ENCODE results near the gene ESCO1. TPM values are rescaled to one million over a fixed set of nuclear protein-coding genes. Genes with fewer than 3 reads are reported as not detected.
"Not testable (repeated sequence)": the region's sequence is repeated elsewhere in the genome, so short reads cannot be mapped to it uniquely, and the experiment has no call there.

Gene ESCO1, protein sequence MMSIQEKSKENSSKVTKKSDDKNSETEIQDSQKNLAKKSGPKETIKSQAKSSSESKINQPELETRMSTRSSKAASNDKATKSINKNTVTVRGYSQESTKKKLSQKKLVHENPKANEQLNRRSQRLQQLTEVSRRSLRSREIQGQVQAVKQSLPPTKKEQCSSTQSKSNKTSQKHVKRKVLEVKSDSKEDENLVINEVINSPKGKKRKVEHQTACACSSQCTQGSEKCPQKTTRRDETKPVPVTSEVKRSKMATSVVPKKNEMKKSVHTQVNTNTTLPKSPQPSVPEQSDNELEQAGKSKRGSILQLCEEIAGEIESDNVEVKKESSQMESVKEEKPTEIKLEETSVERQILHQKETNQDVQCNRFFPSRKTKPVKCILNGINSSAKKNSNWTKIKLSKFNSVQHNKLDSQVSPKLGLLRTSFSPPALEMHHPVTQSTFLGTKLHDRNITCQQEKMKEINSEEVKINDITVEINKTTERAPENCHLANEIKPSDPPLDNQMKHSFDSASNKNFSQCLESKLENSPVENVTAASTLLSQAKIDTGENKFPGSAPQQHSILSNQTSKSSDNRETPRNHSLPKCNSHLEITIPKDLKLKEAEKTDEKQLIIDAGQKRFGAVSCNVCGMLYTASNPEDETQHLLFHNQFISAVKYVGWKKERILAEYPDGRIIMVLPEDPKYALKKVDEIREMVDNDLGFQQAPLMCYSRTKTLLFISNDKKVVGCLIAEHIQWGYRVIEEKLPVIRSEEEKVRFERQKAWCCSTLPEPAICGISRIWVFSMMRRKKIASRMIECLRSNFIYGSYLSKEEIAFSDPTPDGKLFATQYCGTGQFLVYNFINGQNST
- total RNA-seq: 10 to 100 TPM; 21.7 to 26.5 TPM

DNA sequence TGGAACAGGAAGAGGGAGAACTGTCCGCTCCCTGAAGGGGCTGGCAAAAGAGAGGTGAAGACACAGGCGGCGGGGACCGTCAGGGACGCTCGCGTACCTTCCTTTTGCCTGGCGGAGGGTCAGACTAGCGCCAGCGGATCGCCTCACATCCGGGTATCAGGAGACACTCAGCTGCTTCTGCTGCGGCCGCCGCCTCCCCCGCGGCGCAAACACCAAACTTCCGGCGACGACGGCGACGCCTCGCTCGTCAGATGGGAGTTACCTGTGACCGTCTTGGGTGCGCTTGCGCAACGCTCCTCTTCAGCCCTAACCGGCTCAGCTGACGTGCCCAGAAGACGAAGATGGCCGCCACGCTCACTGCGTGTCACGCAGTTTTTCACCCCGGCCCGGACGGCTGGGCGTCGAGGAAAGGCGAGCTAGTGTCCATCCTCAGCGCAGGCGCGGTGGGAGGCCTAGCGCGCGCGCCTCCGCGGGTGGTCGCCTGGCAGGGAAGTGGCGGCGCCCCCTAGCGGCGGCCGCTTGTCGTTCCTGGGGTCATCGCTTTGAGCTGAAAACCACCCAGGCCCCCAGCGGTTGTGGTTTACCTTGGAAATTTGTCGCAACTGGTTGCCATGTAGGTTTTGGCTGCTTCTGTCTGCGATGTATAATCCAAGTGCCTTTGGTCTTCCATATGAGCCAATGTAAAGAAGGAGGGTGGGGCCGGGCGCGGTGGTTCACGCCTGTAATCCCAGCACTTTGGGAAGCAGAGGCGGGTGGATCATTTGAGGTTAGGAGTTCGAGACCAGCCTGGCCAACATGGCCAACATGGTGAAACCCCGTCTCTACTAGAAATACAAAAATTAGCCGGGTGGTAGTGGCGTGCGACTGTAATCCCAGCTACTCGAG is at the start of gene ESCO1:
ESCO1 (minus strand) TSS at position 179 of the 885 bp plus-strand sequence. CDS start 25,861 bp downstream, outside the sequence.
- peak within 1 kb of the TSS; percentile 94 for H3K27ac Mint-ChIP-seq
- DNase-seq (peak; percentile 97), ATAC-seq (peak; percentile 91)
- CTCF ChIA-PET: interaction anchor here (0.6 to 2.8 kb wide), 27 partner anchors 10 to 731 kb away, joined by 3 to 93 read pairs (median 4); partner anchors contain the start of genes ABHD3, MIB1 and SNRPD1
- peaks cover 41% of the 10 kb centered on the region for H3K4me1 Mint-ChIP-seq
- intact Hi-C loops (cut with DNase I, micrococcal nuclease): loop anchor here (1.0 to 10.0 kb wide), 8 partner anchors 12 to 1984 kb away; partner anchors contain the start of genes SNRPD1 (in 2 of the 2), ABHD3 (in 1 of the 2), MIB1 (in 1 of the 2) and NPC1 (in 1 of the 2)
- POLR2A ChIA-PET: interaction anchor here (0.6 to 2.6 kb wide), 6 partner anchors 12 to 140 kb away, joined by 3 to 41 read pairs (median 5); partner anchors contain the start of genes ABHD3, MIB1 and SNRPD1
- peak within 1 kb of the TSS; percentile 97 for H3K4me3 Mint-ChIP-seq
- no peaks in the 10 kb centered on the region for H3K9me3 Mint-ChIP-seq (ENCODE audit: low read depth)
- peaks cover 5% of the 10 kb centered on the region for H3K36me3 Mint-ChIP-seq (ENCODE audit: low read depth)
- H3K27me3 Mint-ChIP-seq: no peaks in the 10 kb centered on the region

DNA sequence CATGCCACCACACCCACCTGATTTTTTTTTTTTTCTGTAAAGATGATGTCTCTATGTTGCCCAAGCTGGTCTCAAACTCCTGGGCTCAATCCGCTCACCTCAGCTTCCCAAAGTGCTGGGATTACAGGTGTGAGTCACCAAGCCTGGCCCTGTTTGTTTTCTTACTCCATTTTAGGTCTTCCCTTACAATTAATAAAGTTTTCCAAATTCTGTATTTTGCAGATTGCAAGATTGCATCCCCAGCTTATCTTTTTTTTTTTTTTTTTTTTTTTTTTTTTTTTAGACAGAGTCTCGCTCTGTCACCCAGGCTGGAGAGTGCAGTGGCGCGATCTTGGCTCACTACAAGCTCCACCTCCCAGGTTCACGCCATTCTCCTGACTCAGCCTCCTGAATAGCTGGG is 39.9 kb upstream of the ESCO1 start:
- H3K36me3 Mint-ChIP-seq (ENCODE audit: low read depth); H3K27me3 Mint-ChIP-seq; H3K27ac Mint-ChIP-seq; H3K4me3 Mint-ChIP-seq; ATAC-seq; DNase-seq; H3K9me3 Mint-ChIP-seq (ENCODE audit: low read depth); H3K4me1 Mint-ChIP-seq: not testable (repeated sequence)
- intact Hi-C loops (cut with DNase I, micrococcal nuclease): loop anchor here in 1 of 2 experiments (10.0 kb wide), 1 partner anchor 184 kb away; no protein-coding TSS in a partner anchor
- POLR2A ChIA-PET: interaction anchor here (0.6 kb wide), 1 partner anchor 20 kb away, joined by 3 read pairs; no protein-coding TSS in a partner anchor
- CTCF ChIA-PET: interaction anchor here (0.8 to 1.2 kb wide), 2 partner anchors 19 to 39 kb away, joined by 3 read pairs; no protein-coding TSS in a partner anchor

DNA sequence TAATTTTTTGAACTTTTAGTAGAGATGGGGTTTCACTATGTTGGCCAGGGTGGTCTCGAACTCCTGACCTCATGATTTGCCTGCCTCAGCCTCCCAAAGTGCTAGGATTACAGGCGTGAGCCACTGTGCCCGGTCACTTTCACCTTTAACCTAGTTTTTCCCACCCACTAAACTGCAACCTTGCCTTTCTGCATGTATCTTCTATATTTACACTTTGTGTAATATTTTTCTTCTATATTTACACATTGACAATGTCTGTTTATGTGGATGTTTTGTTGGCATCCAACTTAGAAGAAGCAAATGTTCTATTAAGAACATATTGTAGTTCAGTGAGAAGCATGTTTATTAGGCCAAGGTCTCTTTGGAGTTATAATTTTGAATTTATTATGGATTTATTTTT is 38.3 kb upstream of the ESCO1 start:
- no peaks in the 10 kb centered on the region for H3K27me3 Mint-ChIP-seq
- H3K4me1 Mint-ChIP-seq: peaks cover 8% of the 10 kb centered on the region
- peaks cover 10% of the 10 kb centered on the region for H3K36me3 Mint-ChIP-seq (ENCODE audit: low read depth)
- H3K4me3 Mint-ChIP-seq: no peak overlapping the region
- ChIA-PET POLR2A (no interaction called here), CTCF (no interaction called here)
- DNase-seq (no peak), ATAC-seq (no peak)
- no peak overlapping the region for H3K27ac Mint-ChIP-seq
- H3K9me3 Mint-ChIP-seq (ENCODE audit: low read depth): no peaks in the 10 kb centered on the region
- intact Hi-C loops (cut with DNase I, micrococcal nuclease): loop anchor here in 1 of 2 experiments (10.0 kb wide), 1 partner anchor 444 kb away; no protein-coding TSS in a partner anchor

DNA sequence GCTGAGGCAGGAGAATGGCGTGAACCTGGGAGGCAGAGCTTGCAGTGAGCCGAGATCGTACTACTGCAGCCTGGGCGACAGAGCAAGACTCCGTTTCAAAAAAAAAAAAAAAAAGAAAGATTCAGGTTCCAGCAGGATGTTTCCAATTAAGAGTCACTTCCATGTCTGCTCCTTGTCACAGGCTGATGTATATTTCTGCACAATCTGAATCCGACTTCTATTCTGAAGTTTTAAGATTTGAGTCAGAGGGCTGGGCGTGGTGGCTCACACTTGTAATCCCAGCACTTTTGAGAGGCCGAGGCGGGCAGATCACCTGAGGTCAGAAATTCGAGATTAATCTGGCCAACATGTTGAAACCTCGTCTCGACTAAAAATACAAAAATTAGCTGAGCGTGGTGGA is 36.3 kb upstream of the ESCO1 start:
- CTCF ChIA-PET: interaction anchor here (0.9 kb wide), 1 partner anchor 36 kb away, joined by 3 read pairs; the partner anchor contains the start of gene ESCO1
- H3K27ac Mint-ChIP-seq: peak overlapping the region; percentile 13
- intact Hi-C loops (cut with DNase I, micrococcal nuclease): loop anchor here in 1 of 2 experiments (10.0 kb wide), 1 partner anchor 442 kb away; no protein-coding TSS in a partner anchor
- POLR2A ChIA-PET: interaction anchor here (0.7 to 1.6 kb wide), 2 partner anchors 10 to 27 kb away, joined by 3 to 7 read pairs; no protein-coding TSS in a partner anchor
- no peak for ATAC-seq
- no peaks in the 10 kb centered on the region for H3K27me3 Mint-ChIP-seq
- H3K9me3 Mint-ChIP-seq (ENCODE audit: low read depth): no peaks in the 10 kb centered on the region
- H3K4me3 Mint-ChIP-seq: no peak overlapping the region
- H3K36me3 Mint-ChIP-seq (ENCODE audit: low read depth): peaks cover 11% of the 10 kb centered on the region
- DNase-seq: no peak
- peaks cover 8% of the 10 kb centered on the region for H3K4me1 Mint-ChIP-seq

DNA sequence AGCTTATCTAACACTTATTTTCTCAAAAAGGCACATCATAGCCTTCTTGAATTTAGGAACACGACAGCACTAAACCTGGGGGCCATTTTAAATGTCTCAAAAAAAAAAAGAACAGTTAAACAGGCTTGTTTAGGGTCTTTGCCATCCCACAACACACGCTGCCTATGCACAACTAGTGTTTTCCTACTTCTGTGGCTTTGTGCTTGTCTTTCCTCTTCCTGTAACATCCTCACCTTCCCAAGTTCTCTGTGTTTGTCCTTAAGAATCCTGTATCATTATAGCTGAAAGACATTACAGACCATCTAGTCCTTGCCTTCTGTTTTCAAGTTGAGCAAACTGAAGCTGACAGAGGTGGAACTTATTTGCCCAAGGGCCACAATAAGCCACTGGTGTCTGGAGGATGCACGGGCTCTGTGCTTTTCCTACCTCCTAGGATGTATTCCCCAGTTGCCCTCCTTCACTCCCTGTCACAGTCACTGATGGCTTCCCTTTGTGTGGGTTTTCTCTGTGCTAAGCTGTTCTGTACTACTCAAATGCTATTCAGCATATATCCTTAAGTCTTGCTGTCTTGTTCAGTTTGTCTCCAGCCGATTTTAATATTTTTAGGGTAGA is 34.2 kb upstream of the ESCO1 start:
- Mint-ChIP-seq H3K4me1 (peaks cover 8% of the 10 kb centered on the region), H3K36me3 (ENCODE audit: low read depth) (peaks cover 19% of the 10 kb centered on the region), H3K9me3 (ENCODE audit: low read depth) (no peaks in the 10 kb centered on the region), H3K4me3 (no peak overlapping the region), H3K27me3 (no peaks in the 10 kb centered on the region), H3K27ac (peak overlapping the region; percentile 42)
- ChIA-PET CTCF (interaction anchor here (1.2 to 1.3 kb wide), 2 partner anchors 22 to 34 kb away, joined by 3 to 6 read pairs; partner anchors contain the start of gene SNRPD1), POLR2A (no interaction called here)
- no peak for DNase-seq
- intact Hi-C loops (cut with DNase I, micrococcal nuclease): loop anchor here in 1 of 2 experiments (10.0 kb wide), 1 partner anchor 440 kb away; no protein-coding TSS in a partner anchor
- no peak for ATAC-seq

DNA sequence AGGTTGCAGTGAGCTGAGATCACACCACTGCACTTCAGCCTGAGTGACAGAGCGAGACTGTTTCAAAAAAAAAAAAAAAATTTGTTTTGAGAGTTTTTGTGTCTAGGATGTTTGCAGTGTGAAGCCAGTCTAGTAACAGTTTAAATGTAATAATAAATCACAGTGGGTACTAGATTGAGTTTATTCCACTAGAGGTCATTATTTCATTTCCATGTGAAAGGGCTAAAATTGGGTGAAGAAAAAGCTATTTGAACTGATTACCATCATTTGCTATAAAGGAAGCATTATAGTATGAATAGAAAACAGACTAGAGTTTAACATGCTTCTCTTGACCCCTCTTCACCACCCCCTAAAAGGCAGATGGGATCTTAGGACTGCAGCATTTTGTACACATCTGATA is 31.9 kb upstream of the ESCO1 start:
- H3K27ac Mint-ChIP-seq: no peak overlapping the region
- H3K4me3 Mint-ChIP-seq: no peak overlapping the region
- H3K4me1 Mint-ChIP-seq: peaks cover 11% of the 10 kb centered on the region
- H3K9me3 Mint-ChIP-seq (ENCODE audit: low read depth): no peaks in the 10 kb centered on the region
- H3K36me3 Mint-ChIP-seq (ENCODE audit: low read depth): peaks cover 36% of the 10 kb centered on the region
- intact Hi-C loops (cut with DNase I, micrococcal nuclease): loop anchor here in 1 of 2 experiments (10.0 kb wide), 1 partner anchor 438 kb away; no protein-coding TSS in a partner anchor
- ATAC-seq (no peak), DNase-seq (no peak)
- ChIA-PET CTCF (interaction anchor here (0.6 to 1.9 kb wide), 4 partner anchors 15 to 168 kb away, joined by 3 to 6 read pairs (median 4); no protein-coding TSS in a partner anchor), POLR2A (no interaction called here)
- H3K27me3 Mint-ChIP-seq: no peaks in the 10 kb centered on the region

DNA sequence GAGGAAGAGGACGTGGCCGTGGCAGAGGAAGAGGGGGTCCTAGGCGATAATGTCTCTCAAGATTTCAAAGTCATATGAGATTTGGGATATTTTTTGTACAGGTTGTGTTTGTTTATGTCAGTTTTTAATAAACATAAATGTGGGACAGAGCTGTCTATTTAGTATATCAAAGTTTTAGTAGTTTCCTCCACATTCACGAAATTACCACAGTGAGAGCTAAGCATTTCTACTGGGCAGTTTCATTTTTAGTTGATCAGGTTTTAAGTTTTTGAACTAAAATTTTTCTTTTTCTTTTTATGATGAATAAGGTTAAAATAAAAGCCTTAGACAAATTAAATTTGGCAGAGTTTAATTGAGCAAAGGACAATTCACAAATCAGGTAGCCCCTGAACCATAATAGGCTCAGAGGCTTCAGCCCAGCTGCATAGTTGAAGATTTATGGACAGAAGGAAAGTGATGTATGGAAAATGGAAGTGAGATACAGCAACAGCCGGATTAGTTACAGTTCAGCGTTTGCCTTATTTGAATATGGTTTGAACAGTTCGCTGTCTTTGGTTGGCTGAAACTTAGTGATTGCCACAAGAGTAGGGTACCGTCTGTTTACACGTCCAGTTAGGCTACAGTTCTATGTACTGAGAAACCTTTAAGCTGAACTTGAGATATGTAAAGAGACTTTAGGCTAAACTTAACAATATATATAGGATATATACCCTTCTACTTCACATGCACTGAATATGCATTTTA is 28.8 kb upstream of the ESCO1 start:
- Mint-ChIP-seq H3K27ac (peak overlapping the region; percentile 84), H3K27me3 (no peaks in the 10 kb centered on the region), H3K9me3 (ENCODE audit: low read depth) (no peaks in the 10 kb centered on the region), H3K36me3 (ENCODE audit: low read depth) (peaks cover 45% of the 10 kb centered on the region), H3K4me3 (no peak overlapping the region), H3K4me1 (peaks cover 11% of the 10 kb centered on the region)
- CTCF ChIA-PET: interaction anchor here (0.7 to 1.3 kb wide), 5 partner anchors 13 to 87 kb away, joined by 3 to 4 read pairs (median 3); no protein-coding TSS in a partner anchor
- DNase-seq: no peak
- ATAC-seq: no peak
- intact Hi-C loops (cut with DNase I, micrococcal nuclease): loop anchor here (2.0 to 10.0 kb wide), 3 partner anchors 16 to 226 kb away; partner anchors contain the start of genes ABHD3 (in 1 of the 2) and SNRPD1 (in 1 of the 2)
- POLR2A ChIA-PET: interaction anchor here (0.7 to 1.1 kb wide), 2 partner anchors 15 to 29 kb away, joined by 3 to 5 read pairs; partner anchors contain the start of gene ESCO1

DNA sequence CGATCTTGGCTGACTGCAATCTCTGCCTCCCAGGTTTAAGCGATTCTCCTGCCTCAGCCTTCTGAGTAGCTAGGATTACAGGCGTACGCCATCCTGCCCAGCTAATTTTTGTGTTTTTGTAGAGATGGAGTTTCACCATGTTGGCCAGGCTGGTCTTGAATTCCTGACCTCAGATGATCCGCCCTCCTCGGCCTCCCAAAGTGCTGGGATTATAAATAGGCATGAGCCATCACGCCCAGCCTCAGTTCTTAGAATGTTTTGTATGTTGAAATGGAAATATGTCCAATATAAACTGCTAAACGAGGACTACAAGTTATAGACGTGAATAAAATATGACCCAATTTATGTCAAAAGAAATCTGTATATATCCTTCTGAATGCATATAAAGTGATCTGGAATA is 21.1 kb upstream of the ESCO1 start:
- H3K27ac Mint-ChIP-seq; POLR2A ChIA-PET; DNase-seq; ATAC-seq; H3K4me3 Mint-ChIP-seq; H3K27me3 Mint-ChIP-seq; H3K9me3 Mint-ChIP-seq (ENCODE audit: low read depth): not testable (repeated sequence)
- CTCF ChIA-PET: interaction anchor here (1.1 kb wide), 1 partner anchor 19 kb away, joined by 3 read pairs; no protein-coding TSS in a partner anchor
- Mint-ChIP-seq H3K4me1 (peaks cover 20% of the 10 kb centered on the region), H3K36me3 (ENCODE audit: low read depth) (peaks cover 53% of the 10 kb centered on the region)
- intact Hi-C loops (cut with DNase I, micrococcal nuclease): loop anchor here in 1 of 2 experiments (10.0 kb wide), 1 partner anchor 233 kb away; no protein-coding TSS in a partner anchor
